WTC11 (cell line): Measurements from ENCODE around the gene UBE2L3. TPM values are rescaled to one million over a fixed set of nuclear protein-coding genes. Genes with fewer than 3 reads are reported as not detected.

Experiments
- ATAC-seq: fragments of 200-7000 bp; cut with Tn5 transposase; 2 replicates; pipeline ENCODE4 v1.10.0; 2021; ENCODE audit warnings: mild to moderate bottlenecking, moderate library complexity
- CTCF ChIA-PET: fragments of 300-600 bp; sonication (Branson Sonifier 250); formaldehyde crosslinking; loops from one replicate; lab custom pipeline; 2021; ENCODE audit warnings: antibody characterized with exemption; lab: Charles Lee
- POLR2A ChIA-PET: fragments of 350-600 bp; sonication (Branson Sonifier 250); formaldehyde crosslinking; loops from one replicate; lab custom pipeline; 2021; ENCODE audit warnings: antibody characterized with exemption; lab: Charles Lee
- DNase-seq: peaks from one replicate; pipeline ENCODE4 v3.0.0; 2021; ENCODE audit warnings: low spot score
- H3K27ac Mint-ChIP-seq: 2 replicates; pipeline ENCODE4 v1.8.0; 2021; ENCODE audit warnings: mixed read lengths
- H3K27me3 Mint-ChIP-seq: 2 replicates; pipeline ENCODE4 v1.8.0; 2021; ENCODE audit warnings: low read depth, mild to moderate bottlenecking, moderate library complexity, mixed read lengths
- H3K36me3 Mint-ChIP-seq: 2 replicates; pipeline ENCODE4 v1.8.0; 2021; ENCODE audit warnings: mixed read lengths
- H3K4me1 Mint-ChIP-seq: 2 replicates; pipeline ENCODE4 v1.8.0; 2022; ENCODE audit warnings: mixed read lengths
- H3K4me3 Mint-ChIP-seq: 2 replicates; pipeline ENCODE4 v1.8.0; 2021; ENCODE audit warnings: mild to moderate bottlenecking, moderate library complexity, mixed read lengths
- H3K9me3 Mint-ChIP-seq: 2 replicates; pipeline ENCODE4 v1.8.0; 2021; ENCODE audit warnings: mixed read lengths
- CBFB ChIP-seq: sonication (generic); formaldehyde crosslinking; IDR thresholded peaks from 2 replicates; pipeline ENCODE4 v1.8.1; 2022; ENCODE audit warnings: mild to moderate bottlenecking, low read depth, missing genetic modification reagents
- CREB1 ChIP-seq: sonication (generic); formaldehyde crosslinking; IDR thresholded peaks from 2 replicates; pipeline ENCODE4 v1.8.0; 2023; ENCODE audit warnings: mild to moderate bottlenecking, missing genetic modification reagents
- E2F4 ChIP-seq: sonication (generic); formaldehyde crosslinking; IDR thresholded peaks from 2 replicates; pipeline ENCODE4 v1.8.1; 2022; ENCODE audit warnings: low read depth, mild to moderate bottlenecking, moderate library complexity, missing genetic modification reagents, borderline replicate concordance
- ESRRA ChIP-seq: sonication (generic); formaldehyde crosslinking; IDR thresholded peaks from 2 replicates; pipeline ENCODE4 v1.8.1; 2022; ENCODE audit warnings: mild to moderate bottlenecking, missing genetic modification reagents, borderline replicate concordance
- ETV6 ChIP-seq: sonication (generic); formaldehyde crosslinking; IDR thresholded peaks from 2 replicates; pipeline ENCODE4 v1.8.1; 2022; ENCODE audit warnings: mild to moderate bottlenecking, missing genetic modification reagents
- FOXJ3 ChIP-seq: sonication (generic); formaldehyde crosslinking; IDR thresholded peaks from 2 replicates; pipeline ENCODE4 v1.9.0; 2021; ENCODE audit warnings: missing genetic modification reagents, mild to moderate bottlenecking, borderline replicate concordance
- FOXP1 ChIP-seq: sonication (generic); formaldehyde crosslinking; IDR thresholded peaks from 2 replicates; pipeline ENCODE4 v1.8.0; 2022; ENCODE audit warnings: missing genetic modification reagents, mild to moderate bottlenecking, moderate library complexity, borderline replicate concordance
- HMGA2 ChIP-seq: fragments of 250-450 bp; sonication (Bioruptor Pico); IDR thresholded peaks from 2 replicates; pipeline ENCODE4 v1.4.0; 2021; ENCODE audit warnings: mild to moderate bottlenecking, moderate library complexity
- JAZF1 ChIP-seq: fragments of 250-450 bp; sonication (Bioruptor Pico); IDR thresholded peaks from 2 replicates; pipeline ENCODE4 v1.9.0; 2021; ENCODE audit warnings: moderate library complexity, mild to moderate bottlenecking, inconsistent platforms
- KAT7 ChIP-seq: sonication (generic); formaldehyde crosslinking; IDR thresholded peaks from 2 replicates; pipeline ENCODE4 v1.8.1; 2023; ENCODE audit warnings: missing genetic modification reagents, mild to moderate bottlenecking, borderline replicate concordance
- MYBL2 ChIP-seq: sonication (generic); formaldehyde crosslinking; IDR thresholded peaks from 2 replicates; pipeline ENCODE4 v1.8.1; 2023; ENCODE audit warnings: mild to moderate bottlenecking, moderate library complexity, missing genetic modification reagents
- NFYB ChIP-seq: sonication (generic); formaldehyde crosslinking; conservative IDR thresholded peaks from 2 replicates; pipeline ENCODE4 v1.8.0; 2022; ENCODE audit warnings: low read depth, missing genetic modification reagents
- NR1H2 ChIP-seq: sonication (generic); formaldehyde crosslinking; IDR thresholded peaks from 2 replicates; pipeline ENCODE4 v1.9.0; 2021; ENCODE audit warnings: mild to moderate bottlenecking, moderate library complexity, missing genetic modification reagents
- NR3C1 ChIP-seq: sonication (generic); formaldehyde crosslinking; conservative IDR thresholded peaks from 2 replicates; pipeline ENCODE4 v1.8.1; 2023; ENCODE audit warnings: low read depth, mild to moderate bottlenecking, missing genetic modification reagents
- OVOL2 ChIP-seq: fragments of 250-450 bp; sonication (Bioruptor Pico); IDR thresholded peaks from 2 replicates; pipeline ENCODE4 v1.9.0; 2021; ENCODE audit warnings: mild to moderate bottlenecking, borderline replicate concordance
- RELA ChIP-seq: sonication (generic); formaldehyde crosslinking; IDR thresholded peaks from 2 replicates; pipeline ENCODE4 v1.8.1; 2022; ENCODE audit warnings: missing genetic modification reagents, mild to moderate bottlenecking, borderline replicate concordance
- TP53 ChIP-seq: sonication (generic); formaldehyde crosslinking; IDR thresholded peaks from 2 replicates; pipeline ENCODE4 v1.8.1; 2023; ENCODE audit warnings: mild to moderate bottlenecking, missing genetic modification reagents
- ZBTB43 ChIP-seq: sonication (generic); formaldehyde crosslinking; IDR thresholded peaks from 2 replicates; pipeline ENCODE4 v1.8.1; 2023; ENCODE audit warnings: mild to moderate bottlenecking, missing genetic modification reagents
- ZNF263 ChIP-seq: sonication (generic); formaldehyde crosslinking; IDR thresholded peaks from 2 replicates; pipeline ENCODE4 v1.8.1; 2022; ENCODE audit warnings: low read depth, mild to moderate bottlenecking, moderate library complexity, missing genetic modification reagents
- ZNF512 ChIP-seq: sonication (generic); formaldehyde crosslinking; IDR thresholded peaks from 2 replicates; pipeline ENCODE4 v1.8.1; 2022; ENCODE audit warnings: missing genetic modification reagents, borderline replicate concordance
- total RNA-seq: library from RNA; stranded (reverse); gene quantifications from 3 replicates; pipeline ENCODE4 v1.2.3, GENCODE V29; 2021
- TF ChIP-seq, protein P1 (sequence below): fragments of 250-450 bp; sonication (Bioruptor Pico); IDR thresholded peaks from 2 replicates; pipeline ENCODE4 v1.9.0; 2021; ENCODE audit warnings: mild to moderate bottlenecking
- TF ChIP-seq, protein P2 (sequence below): sonication (generic); formaldehyde crosslinking; IDR thresholded peaks from 2 replicates; pipeline ENCODE4 v1.8.1; 2022; ENCODE audit warnings: mild to moderate bottlenecking, missing genetic modification reagents, moderate library complexity, borderline replicate concordance
- TF ChIP-seq, protein P3 (sequence below): sonication (generic); formaldehyde crosslinking; IDR thresholded peaks from 2 replicates; pipeline ENCODE4 v1.8.1; 2023; ENCODE audit warnings: mild to moderate bottlenecking, missing genetic modification reagents
- TF ChIP-seq, protein P4 (sequence below): sonication (generic); formaldehyde crosslinking; IDR thresholded peaks from 2 replicates; pipeline ENCODE4 v1.8.0; 2023; ENCODE audit warnings: missing genetic modification reagents
- TF ChIP-seq, protein P5 (sequence below): fragments of 200-600 bp; IDR thresholded peaks from 2 replicates; pipeline ENCODE4 v1.8.0; 2022; ENCODE audit warnings: antibody characterized with exemption

The UBE2L3 gene
- total RNA-seq, 1 experiment from 2014 or later, result 79.1 TPM

DNA sequence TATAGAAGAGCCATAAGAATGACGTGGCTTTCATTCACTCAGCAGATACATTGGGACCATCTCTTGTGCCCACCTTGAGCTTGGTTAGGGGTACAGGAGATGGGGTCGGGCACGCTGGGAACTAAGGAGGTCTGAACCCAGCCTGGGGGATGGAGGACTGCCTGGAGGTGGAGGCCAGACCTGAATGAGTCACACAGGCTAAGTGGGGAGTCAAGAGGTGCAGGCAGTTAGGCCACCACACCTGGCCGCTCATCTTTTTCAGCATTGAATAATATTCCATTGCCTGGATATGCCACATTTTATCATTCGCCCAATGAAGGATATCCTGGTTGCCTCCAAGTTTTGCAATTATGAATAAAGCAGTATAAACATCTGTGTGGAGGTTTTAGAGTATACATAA, 94.5 kb downstream of the UBE2L3 start:
- DNase-seq (no peak), ATAC-seq (no peak)
- ChIA-PET CTCF (no interaction called here), POLR2A (no interaction called here)
- Mint-ChIP-seq H3K36me3 (no peaks in the 10 kb centered on the region), H3K27ac (no peak overlapping the region), H3K4me3 (no peak overlapping the region), H3K9me3 (peaks cover 3% of the 10 kb centered on the region; the same call in 1 of the 2 replicates), H3K4me1 (peaks cover 13% of the 10 kb centered on the region), H3K27me3 (peaks cover 12% of the 10 kb centered on the region)
- TF ChIP-seq KAT7 (CRISPR knock-in tag), result no peak
- no peak for TF ChIP-seq ZNF263 (CRISPR knock-in tag)
- TF ChIP-seq HMGA2 (CRISPR knock-in tag), result no peak
- TF ChIP-seq, protein P1, sequence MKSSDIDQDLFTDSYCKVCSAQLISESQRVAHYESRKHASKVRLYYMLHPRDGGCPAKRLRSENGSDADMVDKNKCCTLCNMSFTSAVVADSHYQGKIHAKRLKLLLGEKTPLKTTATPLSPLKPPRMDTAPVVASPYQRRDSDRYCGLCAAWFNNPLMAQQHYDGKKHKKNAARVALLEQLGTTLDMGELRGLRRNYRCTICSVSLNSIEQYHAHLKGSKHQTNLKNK (CRISPR knock-in tag), result no peak
- TF ChIP-seq NR1H2 (CRISPR knock-in tag), result no peak
- no peak for TF ChIP-seq OVOL2
- no peak for TF ChIP-seq ESRRA
- TF ChIP-seq, protein P2, sequence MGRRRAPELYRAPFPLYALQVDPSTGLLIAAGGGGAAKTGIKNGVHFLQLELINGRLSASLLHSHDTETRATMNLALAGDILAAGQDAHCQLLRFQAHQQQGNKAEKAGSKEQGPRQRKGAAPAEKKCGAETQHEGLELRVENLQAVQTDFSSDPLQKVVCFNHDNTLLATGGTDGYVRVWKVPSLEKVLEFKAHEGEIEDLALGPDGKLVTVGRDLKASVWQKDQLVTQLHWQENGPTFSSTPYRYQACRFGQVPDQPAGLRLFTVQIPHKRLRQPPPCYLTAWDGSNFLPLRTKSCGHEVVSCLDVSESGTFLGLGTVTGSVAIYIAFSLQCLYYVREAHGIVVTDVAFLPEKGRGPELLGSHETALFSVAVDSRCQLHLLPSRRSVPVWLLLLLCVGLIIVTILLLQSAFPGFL (CRISPR knock-in tag), result no peak
- no peak for TF ChIP-seq NR3C1 (CRISPR knock-in tag)
- TF ChIP-seq E2F4 (CRISPR knock-in tag), result no peak
- no peak for TF ChIP-seq RELA (CRISPR knock-in tag)
- no peak for TF ChIP-seq CBFB (CRISPR knock-in tag)
- TF ChIP-seq FOXJ3, result no peak

GRCh38 chr22:21663738-21664137, 96.2 kb downstream of the UBE2L3 start:
- no peak overlapping the region for H3K4me3 Mint-ChIP-seq
- ChIA-PET POLR2A (no interaction called here), CTCF (no interaction called here)
- TF ChIP-seq ZNF512 (CRISPR knock-in tag), result no peak
- TF ChIP-seq MYBL2 (CRISPR knock-in tag), result no peak
- TF ChIP-seq, protein P3, sequence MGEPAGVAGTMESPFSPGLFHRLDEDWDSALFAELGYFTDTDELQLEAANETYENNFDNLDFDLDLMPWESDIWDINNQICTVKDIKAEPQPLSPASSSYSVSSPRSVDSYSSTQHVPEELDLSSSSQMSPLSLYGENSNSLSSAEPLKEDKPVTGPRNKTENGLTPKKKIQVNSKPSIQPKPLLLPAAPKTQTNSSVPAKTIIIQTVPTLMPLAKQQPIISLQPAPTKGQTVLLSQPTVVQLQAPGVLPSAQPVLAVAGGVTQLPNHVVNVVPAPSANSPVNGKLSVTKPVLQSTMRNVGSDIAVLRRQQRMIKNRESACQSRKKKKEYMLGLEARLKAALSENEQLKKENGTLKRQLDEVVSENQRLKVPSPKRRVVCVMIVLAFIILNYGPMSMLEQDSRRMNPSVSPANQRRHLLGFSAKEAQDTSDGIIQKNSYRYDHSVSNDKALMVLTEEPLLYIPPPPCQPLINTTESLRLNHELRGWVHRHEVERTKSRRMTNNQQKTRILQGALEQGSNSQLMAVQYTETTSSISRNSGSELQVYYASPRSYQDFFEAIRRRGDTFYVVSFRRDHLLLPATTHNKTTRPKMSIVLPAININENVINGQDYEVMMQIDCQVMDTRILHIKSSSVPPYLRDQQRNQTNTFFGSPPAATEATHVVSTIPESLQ (CRISPR knock-in tag), result no peak
- TF ChIP-seq TP53, result no peak
- TF ChIP-seq NFYB (CRISPR knock-in tag), result no peak
- TF ChIP-seq, protein P4, sequence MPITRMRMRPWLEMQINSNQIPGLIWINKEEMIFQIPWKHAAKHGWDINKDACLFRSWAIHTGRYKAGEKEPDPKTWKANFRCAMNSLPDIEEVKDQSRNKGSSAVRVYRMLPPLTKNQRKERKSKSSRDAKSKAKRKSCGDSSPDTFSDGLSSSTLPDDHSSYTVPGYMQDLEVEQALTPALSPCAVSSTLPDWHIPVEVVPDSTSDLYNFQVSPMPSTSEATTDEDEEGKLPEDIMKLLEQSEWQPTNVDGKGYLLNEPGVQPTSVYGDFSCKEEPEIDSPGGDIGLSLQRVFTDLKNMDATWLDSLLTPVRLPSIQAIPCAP (CRISPR knock-in tag), result no peak
- TF ChIP-seq FOXP1 (CRISPR knock-in tag), result no peak
- no peak for TF ChIP-seq ETV6 (CRISPR knock-in tag)
- TF ChIP-seq, protein P5, sequence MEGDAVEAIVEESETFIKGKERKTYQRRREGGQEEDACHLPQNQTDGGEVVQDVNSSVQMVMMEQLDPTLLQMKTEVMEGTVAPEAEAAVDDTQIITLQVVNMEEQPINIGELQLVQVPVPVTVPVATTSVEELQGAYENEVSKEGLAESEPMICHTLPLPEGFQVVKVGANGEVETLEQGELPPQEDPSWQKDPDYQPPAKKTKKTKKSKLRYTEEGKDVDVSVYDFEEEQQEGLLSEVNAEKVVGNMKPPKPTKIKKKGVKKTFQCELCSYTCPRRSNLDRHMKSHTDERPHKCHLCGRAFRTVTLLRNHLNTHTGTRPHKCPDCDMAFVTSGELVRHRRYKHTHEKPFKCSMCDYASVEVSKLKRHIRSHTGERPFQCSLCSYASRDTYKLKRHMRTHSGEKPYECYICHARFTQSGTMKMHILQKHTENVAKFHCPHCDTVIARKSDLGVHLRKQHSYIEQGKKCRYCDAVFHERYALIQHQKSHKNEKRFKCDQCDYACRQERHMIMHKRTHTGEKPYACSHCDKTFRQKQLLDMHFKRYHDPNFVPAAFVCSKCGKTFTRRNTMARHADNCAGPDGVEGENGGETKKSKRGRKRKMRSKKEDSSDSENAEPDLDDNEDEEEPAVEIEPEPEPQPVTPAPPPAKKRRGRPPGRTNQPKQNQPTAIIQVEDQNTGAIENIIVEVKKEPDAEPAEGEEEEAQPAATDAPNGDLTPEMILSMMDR, result no peak
- TF ChIP-seq ZBTB43 (CRISPR knock-in tag), result no peak
- no peak for TF ChIP-seq JAZF1 (CRISPR knock-in tag)
- no peak for TF ChIP-seq CREB1
- H3K4me1 Mint-ChIP-seq, result peaks cover 11% of the 10 kb centered on the region
- H3K9me3 Mint-ChIP-seq, result peaks cover 3% of the 10 kb centered on the region; the same call in 1 of the 2 replicates
- no peaks in the 10 kb centered on the region for H3K36me3 Mint-ChIP-seq
- H3K27ac Mint-ChIP-seq, result no peak overlapping the region
- DNase-seq (no peak), ATAC-seq (no peak)
- peaks cover 12% of the 10 kb centered on the region for H3K27me3 Mint-ChIP-seq
